Nucleus accumbens (tissue), 56 donors: Measurements from ENCODE around the gene METTL15.
"Not testable (repeated sequence)": the region's sequence is repeated elsewhere in the genome, so short reads cannot be mapped to it uniquely, and the experiment has no call there.

Source experiments
- DNase-seq, 56 donors: peaks; one replicate each; lab custom pipeline; 2025; lab: John Stamatoyannopoulos, UW

METTL15 gene

GRCh38 chr11:28107750-28108618 lies at the start of gene METTL15, which contains the start of gene KIF18A:
Gene METTL15 (plus strand): TSS chr11:28108388. CDS start chr11:28113335, 4,947 bp downstream.
Gene KIF18A (minus strand): TSS chr11:28108156. CDS start chr11:28097947, 10,209 bp downstream.
- peak; percentile 80 to 100 (median 98) for DNase-seq

- DNase-seq, result no peak
These were observed 36.9 kb upstream of the METTL15 start for GRCh38 chr11:28071305-28071704.

- no peak for DNase-seq
These were observed 35.9 kb upstream of the METTL15 start for GRCh38 chr11:28072321-28072720.

GRCh38 chr11:28077521-28077920 lies 30.7 kb upstream of the METTL15 start:
- no peak for DNase-seq

- no peak for DNase-seq
These were observed 25.1 kb upstream of the METTL15 start for GRCh38 chr11:28083118-28083517.

GRCh38 chr11:28086569-28086968 lies 21.6 kb upstream of the METTL15 start:
- DNase-seq, result no peak

- DNase-seq, result not testable (repeated sequence)
These were observed 21.0 kb upstream of the METTL15 start for GRCh38 chr11:28087192-28087591.

GRCh38 chr11:28087693-28088092 lies 20.5 kb upstream of the METTL15 start:
- not testable (repeated sequence) for DNase-seq

GRCh38 chr11:28089378-28089777 lies 18.8 kb upstream of the METTL15 start:
- no peak for DNase-seq

- no peak for DNase-seq
These were observed 18.0 kb upstream of the METTL15 start for GRCh38 chr11:28090052-28090749.

- DNase-seq, result no peak
These were observed 15.4 kb upstream of the METTL15 start for GRCh38 chr11:28092786-28093185.

- DNase-seq, result no peak
These were observed 9.9 kb upstream of the METTL15 start for GRCh38 chr11:28098257-28098656.

GRCh38 chr11:28099715-28100114 lies 8.5 kb upstream of the METTL15 start:
- DNase-seq, result no peak

GRCh38 chr11:28100665-28101064 lies 7.5 kb upstream of the METTL15 start:
- DNase-seq, result no peak

GRCh38 chr11:28102300-28102699 lies 5.9 kb upstream of the METTL15 start:
- not testable (repeated sequence) for DNase-seq

- DNase-seq, result no peak
These were observed 3.8 kb upstream of the METTL15 start for GRCh38 chr11:28104425-28104824.

GRCh38 chr11:28104984-28105383 lies 3.2 kb upstream of the METTL15 start:
- no peak for DNase-seq

GRCh38 chr11:28105869-28106268 lies 2.3 kb upstream of the METTL15 start:
- no peak for DNase-seq

- no peak for DNase-seq
These were observed 1.7 kb upstream of the METTL15 start for GRCh38 chr11:28106353-28107043.

- DNase-seq, result no peak
These were observed 918 bp upstream of the METTL15 start for GRCh38 chr11:28107191-28107749.

GRCh38 chr11:28108958-28109357 lies 770 bp downstream of the METTL15 start:
- DNase-seq, result no peak
